Nephron (organoid): ENCODE measurements around the gene FAM174B.

Experiments
- H3K27ac Mint-ChIP-seq, 3 experiments: 2 replicates each; pipeline ENCODE4 v1.8.0; 2020; ENCODE audit warnings: mixed read lengths in 3 of 3, mild to moderate bottlenecking in 2 of 3, moderate library complexity in 1 of 3
- H3K27me3 Mint-ChIP-seq: 2 replicates; pipeline ENCODE4 v1.8.0; 2021; ENCODE audit warnings: low read depth, mild to moderate bottlenecking, moderate library complexity, mixed read lengths
- H3K36me3 Mint-ChIP-seq: 2 replicates; pipeline ENCODE4 v1.8.0; 2020; ENCODE audit warnings: low read depth, mixed read lengths
- H3K4me1 Mint-ChIP-seq: 2 replicates; pipeline ENCODE4 v1.8.0; 2020; ENCODE audit warnings: mixed read lengths
- H3K4me3 Mint-ChIP-seq, 3 experiments: 2 replicates each; pipeline ENCODE4 v1.8.0; 2020; ENCODE audit warnings: mild to moderate bottlenecking in 3 of 3, mixed read lengths in 3 of 3, moderate library complexity in 2 of 3
- H3K9me3 Mint-ChIP-seq: 2 replicates; pipeline ENCODE4 v1.8.0; 2020; ENCODE audit warnings: mixed read lengths
- CTCF ChIP-seq, 3 experiments: fragments of 200-600 bp; sonication (generic); IDR thresholded peaks; one replicate each; pipeline ENCODE4 v1.5.0; 2021; ENCODE audit warnings: antibody characterized with exemption in 3 of 3; ENCODE audit not compliant: unreplicated experiment in 3 of 3

The FAM174B gene

GRCh38 chr15:92675485-92675884, 19.9 kb upstream of the FAM174B start:
- H3K36me3 Mint-ChIP-seq = no peaks in the 10 kb centered on the region
- peaks cover 40% of the 10 kb centered on the region for H3K4me1 Mint-ChIP-seq
- no peaks in the 10 kb centered on the region for H3K27me3 Mint-ChIP-seq
- peak overlapping the region in 1 of 3 experiments; percentile 29 for H3K27ac Mint-ChIP-seq
- no peaks in the 10 kb centered on the region for H3K9me3 Mint-ChIP-seq
- no peak for TF ChIP-seq CTCF (IDR thresholded peaks at IDR 0.05; ENCODE audit: unreplicated experiment in 3 of 3)
- H3K4me3 Mint-ChIP-seq = no peak overlapping the region

- H3K27me3 Mint-ChIP-seq = no peaks in the 10 kb centered on the region
- H3K4me1 Mint-ChIP-seq = peaks cover 47% of the 10 kb centered on the region
- H3K4me3 Mint-ChIP-seq = no peak overlapping the region
- no peaks in the 10 kb centered on the region for H3K36me3 Mint-ChIP-seq
- no peak for TF ChIP-seq CTCF (IDR thresholded peaks at IDR 0.05; ENCODE audit: unreplicated experiment in 3 of 3)
- H3K9me3 Mint-ChIP-seq = no peaks in the 10 kb centered on the region
- H3K27ac Mint-ChIP-seq = peak overlapping the region in 1 of 3 experiments; percentile 25
These were observed 18.8 kb upstream of the FAM174B start for GRCh38 chr15:92674347-92674746.

GRCh38 chr15:92672102-92672501, 16.5 kb upstream of the FAM174B start:
- H3K4me3 Mint-ChIP-seq = no peak overlapping the region
- no peaks in the 10 kb centered on the region for H3K36me3 Mint-ChIP-seq
- H3K27me3 Mint-ChIP-seq = no peaks in the 10 kb centered on the region
- H3K4me1 Mint-ChIP-seq = peaks cover 60% of the 10 kb centered on the region
- H3K9me3 Mint-ChIP-seq = no peaks in the 10 kb centered on the region
- TF ChIP-seq CTCF (IDR thresholded peaks at IDR 0.05; ENCODE audit: unreplicated experiment in 3 of 3) = no peak
- H3K27ac Mint-ChIP-seq = no peak overlapping the region

GRCh38 chr15:92671406-92671805, 15.8 kb upstream of the FAM174B start:
- H3K36me3 Mint-ChIP-seq = no peaks in the 10 kb centered on the region
- no peaks in the 10 kb centered on the region for H3K27me3 Mint-ChIP-seq
- H3K4me3 Mint-ChIP-seq = no peak overlapping the region
- peaks cover 67% of the 10 kb centered on the region for H3K4me1 Mint-ChIP-seq
- peak overlapping the region in 1 of 3 experiments; percentile 9 for H3K27ac Mint-ChIP-seq
- no peaks in the 10 kb centered on the region for H3K9me3 Mint-ChIP-seq
- TF ChIP-seq CTCF (IDR thresholded peaks at IDR 0.05; ENCODE audit: unreplicated experiment in 3 of 3) = no peak

- Mint-ChIP-seq H3K9me3 (no peaks in the 10 kb centered on the region), H3K27ac (peak overlapping the region in 1 of 3 experiments; percentile 5), H3K4me1 (peaks cover 71% of the 10 kb centered on the region), H3K27me3 (no peaks in the 10 kb centered on the region), H3K4me3 (no peak overlapping the region), H3K36me3 (no peaks in the 10 kb centered on the region)
- TF ChIP-seq CTCF (IDR thresholded peaks at IDR 0.05; ENCODE audit: unreplicated experiment in 3 of 3) = no peak
These were observed 15.0 kb upstream of the FAM174B start for GRCh38 chr15:92670621-92671020.

GRCh38 chr15:92669432-92669831, 13.9 kb upstream of the FAM174B start:
- Mint-ChIP-seq H3K27ac (peak overlapping the region; percentile 64 to 74 (median 67)), H3K4me1 (peaks cover 77% of the 10 kb centered on the region), H3K9me3 (no peaks in the 10 kb centered on the region), H3K4me3 (peak overlapping the region; percentile 4 to 16 (median 8)), H3K27me3 (peaks cover 2% of the 10 kb centered on the region), H3K36me3 (no peaks in the 10 kb centered on the region)
- no peak for TF ChIP-seq CTCF (IDR thresholded peaks at IDR 0.05; ENCODE audit: unreplicated experiment in 3 of 3)
